ENCODE results near the gene IFNAR2. TPM values are rescaled to one million over a fixed set of nuclear protein-coding genes. Genes with fewer than 3 reads are reported as not detected.
"Not testable (repeated sequence)": the region's sequence is repeated elsewhere in the genome, so short reads cannot be mapped to it uniquely, and the experiment has no call there.

IFNAR2 gene
- total RNA-seq, 1 donor from 2014 or later = 12.4 TPM

DNA sequence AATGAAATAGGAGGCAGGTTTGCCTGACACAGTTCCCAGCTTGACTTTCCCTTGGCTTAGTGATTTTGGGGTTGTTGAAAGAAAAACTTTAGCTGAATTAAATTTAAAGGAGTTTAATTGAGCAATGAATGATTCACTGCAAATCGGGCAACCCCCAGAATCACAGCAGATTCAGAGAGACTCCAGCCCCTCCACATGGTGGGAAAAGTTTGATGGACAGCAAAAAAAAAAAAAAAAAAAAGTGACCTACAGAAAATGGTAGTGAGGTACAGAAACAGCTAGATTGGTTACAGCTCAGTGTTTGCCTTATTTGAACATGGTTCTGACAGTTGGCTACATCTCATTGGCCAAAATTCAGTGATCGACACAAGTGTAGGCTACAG, 12.6 kb upstream of the IFNAR2 start:
- DNase-seq = no peak

DNA sequence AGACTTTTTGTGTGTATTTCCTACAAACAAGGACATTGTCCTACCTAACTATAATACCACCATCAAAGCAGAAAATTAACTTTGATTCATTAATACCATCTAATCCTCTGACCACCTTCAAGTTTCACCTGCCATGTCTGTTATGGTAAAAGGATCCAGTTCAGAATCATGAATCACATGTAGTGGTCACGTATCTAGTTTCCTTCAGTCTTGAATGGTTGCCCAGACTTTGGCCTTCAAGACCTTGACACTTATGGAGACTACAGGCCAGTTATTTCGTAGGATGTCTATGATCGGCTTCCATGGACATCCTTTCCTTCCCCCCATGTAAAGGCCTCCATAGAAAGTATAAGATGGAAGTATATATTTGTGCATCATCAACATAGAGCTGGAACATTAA, 10.4 kb upstream of the IFNAR2 start:
- no peak for DNase-seq

DNA sequence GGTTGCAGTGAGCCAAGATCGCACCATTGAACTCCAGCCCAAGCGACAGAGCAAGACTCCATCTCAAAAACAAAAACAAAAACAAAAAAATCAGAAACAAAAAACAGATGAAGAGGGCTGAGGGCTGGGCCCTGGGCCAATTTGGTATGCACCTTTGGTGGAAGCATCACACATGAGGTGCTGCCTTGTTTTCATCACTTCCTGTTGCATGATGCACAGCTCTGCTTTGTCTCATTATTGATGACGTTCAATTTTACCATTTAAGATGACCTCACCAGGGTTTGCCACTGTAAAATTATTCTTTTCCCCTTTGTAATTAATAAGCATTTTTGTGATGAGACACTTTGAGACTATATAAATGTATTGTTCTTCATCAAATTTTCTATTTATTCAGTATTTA, 9.8 kb upstream of the IFNAR2 start:
- no peak for DNase-seq

DNA sequence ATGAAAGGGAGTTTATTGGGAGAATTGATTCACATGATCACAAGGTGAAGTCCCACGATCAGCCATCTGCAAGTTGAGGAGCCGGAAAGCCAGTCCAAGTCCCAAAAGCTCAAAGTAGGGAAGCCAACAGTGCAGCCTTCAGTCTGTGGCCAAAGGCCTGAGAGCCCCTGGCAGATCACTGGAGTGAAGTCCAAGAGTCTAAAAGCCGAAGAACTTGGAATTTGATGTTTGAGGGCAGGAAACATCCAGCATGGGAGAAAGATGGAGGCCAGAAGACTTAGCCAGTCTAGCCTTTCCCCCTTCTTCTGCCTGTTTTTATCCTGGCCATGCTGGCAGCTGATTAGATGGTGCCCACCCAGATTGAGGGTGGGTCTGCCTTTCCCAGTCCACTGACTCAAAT, 4.4 kb upstream of the IFNAR2 start:
- not testable (repeated sequence) for DNase-seq

DNA sequence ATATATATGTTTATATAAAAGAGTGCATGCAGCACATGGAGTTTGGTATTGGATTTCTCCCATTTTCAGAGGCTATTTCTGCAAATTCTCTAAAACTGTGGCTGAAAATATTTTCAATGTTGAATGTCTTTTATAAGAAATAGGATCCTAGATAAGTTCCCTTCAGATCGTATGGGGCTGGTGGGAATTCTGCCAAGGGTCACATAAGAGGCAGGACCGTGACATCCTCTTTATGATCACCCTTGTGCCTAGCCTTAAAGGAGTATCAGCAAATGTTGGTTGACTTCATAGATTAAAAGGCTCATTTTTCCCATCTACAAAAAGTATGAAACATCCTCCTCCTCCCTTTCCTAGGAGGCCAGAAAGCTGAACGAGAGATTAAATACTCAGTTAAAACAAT, 1.3 kb upstream of the IFNAR2 start:
- no peak for DNase-seq

DNA sequence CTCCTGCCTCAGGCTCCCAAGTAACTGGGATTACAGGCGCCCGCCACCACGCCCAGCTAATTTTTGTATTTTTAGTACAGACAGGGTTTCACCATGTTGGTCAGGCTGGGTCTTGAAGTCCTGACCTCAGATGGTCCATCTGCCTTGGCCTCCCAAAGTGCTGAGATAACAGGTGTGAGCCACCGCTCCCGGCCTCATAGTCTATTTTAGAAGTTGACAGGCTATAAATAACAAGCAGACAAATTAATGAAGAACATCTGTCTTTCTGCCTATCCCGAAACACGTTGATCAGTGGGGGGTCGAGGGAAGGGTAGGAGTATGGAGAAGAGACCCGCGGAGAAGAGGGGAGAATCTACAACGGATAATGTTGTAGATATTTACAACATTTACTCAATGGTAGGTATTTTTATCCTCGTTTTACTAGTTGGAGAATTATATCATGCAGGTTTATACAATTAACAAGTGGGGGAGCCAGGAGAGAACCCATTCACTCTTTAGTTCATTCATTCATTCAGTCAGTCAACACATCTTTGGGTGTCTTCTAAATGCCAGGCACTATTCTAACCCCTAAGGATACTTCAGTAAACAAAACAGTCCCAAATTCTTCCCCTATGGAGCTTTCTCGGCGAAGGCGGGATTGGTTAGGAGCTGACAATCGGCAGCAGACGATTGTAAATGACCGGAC, 497 bp upstream of the IFNAR2 start:
- DNase-seq = no peak

DNA sequence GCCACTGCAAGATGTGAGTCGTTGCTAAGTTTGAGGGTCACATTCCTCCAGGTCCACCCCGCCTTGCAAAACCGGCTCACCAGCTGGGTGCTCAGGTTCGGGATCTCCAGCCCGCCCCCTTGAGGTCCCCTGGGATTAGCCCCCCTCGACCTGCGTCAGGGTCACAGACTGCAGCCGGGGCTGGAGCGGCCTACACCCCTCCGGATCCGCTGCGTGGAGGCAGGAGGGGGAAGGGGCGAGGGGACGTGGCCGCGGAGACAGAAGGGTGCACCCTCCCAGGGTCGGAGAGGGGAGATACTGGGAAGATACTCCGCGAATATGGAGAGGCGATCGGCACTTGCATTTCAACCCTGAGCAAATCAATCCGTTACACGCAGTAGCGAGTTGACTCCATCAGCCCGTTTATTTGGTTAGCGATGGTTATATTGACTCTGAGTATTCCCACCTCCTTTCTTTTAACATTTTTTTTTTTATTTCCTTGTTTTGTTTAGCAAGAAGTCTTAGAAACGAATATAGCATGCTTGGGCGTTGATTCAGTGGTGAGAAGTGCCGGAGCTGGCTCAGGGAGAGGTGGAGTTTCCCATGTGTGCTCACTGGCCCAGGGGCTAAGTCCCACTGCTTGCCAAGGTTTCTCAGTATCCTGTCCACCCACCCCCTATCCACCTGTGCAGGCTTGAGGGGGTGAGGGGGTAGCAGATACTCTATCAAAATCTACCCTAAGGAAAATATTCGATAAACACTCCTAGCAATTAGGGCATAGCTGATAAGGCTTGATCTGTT, 997 bp downstream of the IFNAR2 start:
- DNase-seq = peak; percentile 82

DNA sequence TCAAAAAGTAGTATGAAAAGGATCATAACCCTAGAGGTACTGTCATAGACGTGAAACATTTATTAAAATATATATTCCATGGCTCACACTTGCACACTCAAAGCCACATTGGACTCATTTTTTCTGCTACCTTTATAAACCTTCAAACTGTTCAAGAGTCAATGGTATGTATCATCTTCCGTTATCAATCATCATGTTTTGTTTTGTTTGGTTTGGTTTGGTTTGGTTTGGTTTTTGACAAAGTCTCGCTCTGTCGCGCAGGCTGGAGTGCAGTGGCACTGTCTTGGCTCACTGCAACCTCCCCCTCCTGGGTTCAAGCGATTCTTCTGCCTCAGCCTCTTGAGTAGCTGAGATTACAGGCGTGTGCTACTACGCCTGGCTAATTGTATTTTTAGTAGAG, 1.8 kb downstream of the IFNAR2 start:
- peak; percentile 11 for DNase-seq

DNA sequence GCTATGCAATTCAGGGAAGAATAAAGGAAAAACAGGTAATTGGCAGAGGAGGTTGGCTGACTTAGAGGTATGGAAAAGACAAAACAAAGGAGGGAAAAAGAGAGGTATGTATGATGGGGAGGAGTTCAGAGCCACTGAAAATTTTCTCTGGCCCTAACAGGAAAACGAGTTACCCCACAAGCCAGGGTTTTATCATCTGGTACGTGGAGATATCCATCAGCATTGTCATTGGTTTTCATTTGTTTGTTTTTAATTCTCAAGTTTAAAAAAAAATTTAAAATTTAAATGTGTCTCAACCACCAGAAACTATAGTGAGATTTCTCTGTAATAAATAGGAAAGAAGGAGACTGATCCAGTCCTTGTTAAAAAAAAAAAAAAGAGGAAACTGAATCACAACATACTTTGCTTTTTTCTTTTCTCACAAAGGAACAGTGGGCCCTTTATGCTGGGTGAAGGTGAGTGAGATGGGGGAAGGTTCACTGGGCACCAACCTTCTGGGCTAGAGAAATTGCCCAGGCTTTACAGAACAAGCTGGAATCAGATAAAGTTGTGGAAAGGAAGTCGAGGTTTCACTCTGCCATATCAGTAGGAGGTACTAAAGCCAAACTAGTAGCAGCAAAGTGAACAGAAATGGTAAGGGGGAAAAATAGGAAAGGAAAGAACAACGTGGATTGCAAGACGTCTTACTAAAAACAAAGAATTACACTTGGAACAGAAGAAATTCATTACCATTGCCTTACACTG, 2.7 kb downstream of the IFNAR2 start:
- DNase-seq = peak; percentile 28

DNA sequence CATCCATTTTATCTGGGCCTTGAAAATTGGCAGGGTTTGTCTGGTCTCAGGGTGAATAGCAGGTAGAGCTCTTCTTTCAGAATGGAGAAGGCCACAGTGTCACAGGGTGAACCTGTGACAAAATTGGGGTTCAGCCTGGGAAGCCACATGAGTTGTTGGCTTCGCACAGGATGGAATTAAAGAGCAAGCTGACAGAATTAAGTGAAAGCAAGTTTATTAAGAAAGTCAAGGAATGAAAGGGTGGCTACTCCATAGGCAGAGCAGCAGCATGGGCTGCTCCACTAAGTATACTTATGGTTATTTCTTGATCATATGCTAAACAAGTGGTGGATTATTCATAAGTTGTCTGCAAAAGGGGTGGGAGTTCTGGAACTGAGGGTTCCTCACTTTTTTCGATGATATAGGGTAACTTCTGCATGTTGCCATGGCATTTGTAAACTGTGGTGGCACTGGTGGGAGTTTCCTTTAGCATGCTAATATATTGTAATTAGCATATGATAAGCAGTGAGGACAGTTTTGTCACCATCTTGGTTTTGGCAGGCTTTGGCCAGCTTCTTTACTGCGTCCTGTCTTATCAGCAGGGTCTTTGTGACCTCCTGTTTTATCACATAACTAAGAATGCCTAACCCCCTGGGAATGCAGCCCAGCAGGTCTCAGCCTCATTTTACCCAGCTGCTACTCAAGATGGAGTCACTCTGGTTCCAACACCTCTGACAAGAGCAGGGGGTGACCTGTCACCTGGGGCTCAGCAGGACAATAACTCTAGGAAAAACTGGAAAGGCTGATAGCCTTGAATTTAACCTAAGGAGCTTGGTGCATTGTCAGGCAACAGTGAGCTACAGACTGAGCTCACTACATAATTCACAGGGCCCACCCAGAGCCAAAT, 5.1 kb downstream of the IFNAR2 start:
- DNase-seq = no peak

DNA sequence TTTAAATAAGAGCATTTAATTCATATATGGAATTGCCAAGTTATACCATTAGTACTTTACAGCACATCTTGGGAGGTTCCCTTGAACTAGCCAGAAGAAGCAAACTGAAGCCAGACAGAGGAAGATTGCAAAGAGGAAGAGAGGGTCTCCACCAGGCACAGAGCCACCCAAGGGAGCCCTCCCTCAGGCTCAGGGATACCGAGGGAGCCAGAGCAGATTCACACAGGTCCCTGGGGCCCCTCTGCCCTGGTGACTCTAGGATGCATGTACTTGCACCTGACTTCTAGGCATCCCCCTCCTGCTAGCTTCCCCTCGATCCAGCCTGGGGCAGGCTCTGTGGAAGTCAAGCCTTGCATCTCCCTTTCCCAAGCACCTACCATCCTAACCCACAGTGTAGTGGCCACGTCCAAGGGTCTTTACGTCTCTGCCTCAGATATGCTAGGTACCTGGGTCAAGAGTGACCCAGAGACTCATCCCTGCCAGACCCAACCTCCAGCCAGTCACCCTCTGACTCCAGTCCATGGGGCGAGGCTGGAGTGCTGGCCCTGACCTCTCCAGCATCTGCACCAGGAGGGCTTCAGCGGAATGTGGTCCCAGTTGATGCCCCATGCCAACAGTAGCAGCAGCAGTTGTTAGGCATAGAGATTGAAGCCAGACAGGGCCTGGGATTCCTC, 6.4 kb downstream of the IFNAR2 start:
- no peak for DNase-seq

DNA sequence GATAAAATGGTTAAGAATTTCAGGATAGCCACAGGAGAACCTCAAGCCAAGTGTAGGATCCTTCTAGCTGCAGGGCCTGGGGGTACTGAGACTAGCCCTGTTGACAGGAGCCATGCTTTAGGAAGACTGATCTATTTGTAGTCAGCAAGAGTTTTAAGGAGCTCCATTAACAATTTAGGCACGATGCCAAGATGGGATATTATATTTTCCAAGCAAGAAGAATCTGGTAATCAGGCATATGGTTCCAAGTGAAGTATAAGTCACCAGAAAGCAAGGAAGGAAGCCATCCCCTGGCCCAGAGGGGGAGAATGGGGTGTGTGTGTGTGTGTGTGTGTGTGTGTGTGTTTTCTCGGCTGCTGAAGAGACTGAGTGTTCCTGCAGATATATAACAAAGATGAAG, 7.0 kb downstream of the IFNAR2 start:
- DNase-seq = peak; percentile 84

DNA sequence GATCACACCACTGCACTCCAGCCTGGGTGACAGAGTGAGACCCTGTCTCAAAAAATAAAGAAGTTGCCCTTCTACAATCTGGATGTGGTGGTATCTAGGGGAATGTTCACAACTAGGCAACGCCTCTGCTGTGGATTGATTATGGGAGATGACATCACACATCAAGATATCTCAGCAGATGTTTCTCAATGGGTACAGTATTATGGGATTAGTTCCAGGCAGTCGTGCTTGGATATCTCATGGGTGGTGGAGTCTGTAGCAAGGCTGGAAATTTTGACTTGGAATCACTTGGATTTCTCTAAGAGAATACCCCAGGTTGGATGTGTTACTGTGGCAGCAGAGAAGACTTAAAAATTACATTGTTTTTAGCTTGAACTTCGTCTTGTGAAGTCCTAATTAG, 7.7 kb downstream of the IFNAR2 start:
- no peak for DNase-seq

DNA sequence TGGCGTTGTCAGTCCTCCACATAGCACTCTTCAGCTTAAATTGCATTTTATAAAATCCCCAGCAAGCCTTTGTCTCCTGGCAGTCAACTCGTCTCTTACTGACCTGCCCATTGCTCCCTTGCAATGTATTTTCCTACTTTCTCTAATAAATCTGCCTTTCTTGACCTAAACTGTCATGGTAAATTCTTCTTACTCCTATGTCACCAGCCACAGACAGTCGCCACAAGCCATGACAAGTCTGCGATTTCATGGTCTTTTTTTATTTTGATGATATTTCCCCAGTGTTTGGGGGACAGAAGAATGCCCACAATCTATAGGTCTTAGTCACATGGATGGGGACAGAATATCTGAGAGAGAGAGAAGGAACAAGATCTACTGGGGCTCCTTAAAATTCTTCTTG, 8.4 kb downstream of the IFNAR2 start:
- DNase-seq = no peak

DNA sequence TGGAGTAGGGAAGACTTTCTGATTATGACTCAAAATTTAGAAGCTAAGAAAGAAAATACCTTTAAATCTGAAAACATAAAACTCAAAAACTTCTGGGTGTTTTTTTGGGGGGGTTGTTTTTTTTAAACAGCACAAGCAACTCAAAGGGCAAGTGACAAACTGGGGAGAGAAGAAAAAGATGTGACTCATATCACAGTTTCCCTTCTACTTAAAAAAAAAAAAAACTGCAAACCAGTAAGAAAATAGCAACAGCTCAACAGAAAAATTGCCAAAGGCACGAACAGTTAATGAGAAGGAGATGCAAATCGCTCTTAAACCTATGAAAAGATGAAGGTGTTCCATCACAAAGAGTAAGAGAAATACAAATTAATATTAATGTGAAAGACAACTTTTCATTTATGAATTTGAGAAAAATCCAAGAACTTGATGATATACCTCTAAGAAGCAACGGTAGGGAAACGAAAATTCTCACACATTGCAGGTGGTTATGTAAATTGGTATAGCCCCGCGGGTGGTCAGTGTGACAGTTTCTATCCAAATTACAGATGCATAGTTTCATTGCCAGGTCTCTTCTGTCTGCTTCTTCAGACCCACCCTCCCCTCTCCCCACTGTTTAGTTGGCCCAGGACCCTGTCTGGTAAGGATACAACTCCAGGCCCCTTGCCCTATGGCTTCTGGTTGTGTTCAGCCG, 9.0 kb downstream of the IFNAR2 start:
- DNase-seq = peak; percentile 36

DNA sequence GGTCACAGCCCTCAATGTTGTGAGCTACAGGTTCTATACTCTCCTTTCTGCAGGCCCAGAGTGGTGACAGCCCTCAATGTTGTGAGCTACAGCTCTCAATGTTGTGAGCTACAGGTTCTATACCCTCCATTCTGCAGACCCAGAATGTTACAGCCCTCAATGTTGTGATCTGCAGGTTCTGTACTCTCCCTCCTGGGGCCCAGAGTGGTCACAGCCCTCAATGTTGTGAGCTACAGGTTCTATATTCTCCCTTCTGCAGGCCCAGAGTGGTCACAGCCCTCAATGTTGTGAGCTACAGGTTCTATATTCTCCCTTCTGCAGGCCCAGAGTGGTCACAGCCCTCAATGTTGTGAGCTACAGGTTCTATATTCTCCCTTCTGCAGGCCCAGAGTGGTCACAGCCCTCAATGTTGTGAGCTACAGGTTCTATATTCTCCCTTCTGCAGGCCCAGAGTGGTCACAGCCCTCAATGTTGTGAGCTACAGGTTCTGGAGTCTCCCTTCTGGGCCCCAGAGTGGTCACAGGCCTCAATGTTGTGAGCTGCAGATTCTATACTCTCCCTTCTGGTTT, 9.9 kb downstream of the IFNAR2 start:
- DNase-seq = not testable (repeated sequence)

DNA sequence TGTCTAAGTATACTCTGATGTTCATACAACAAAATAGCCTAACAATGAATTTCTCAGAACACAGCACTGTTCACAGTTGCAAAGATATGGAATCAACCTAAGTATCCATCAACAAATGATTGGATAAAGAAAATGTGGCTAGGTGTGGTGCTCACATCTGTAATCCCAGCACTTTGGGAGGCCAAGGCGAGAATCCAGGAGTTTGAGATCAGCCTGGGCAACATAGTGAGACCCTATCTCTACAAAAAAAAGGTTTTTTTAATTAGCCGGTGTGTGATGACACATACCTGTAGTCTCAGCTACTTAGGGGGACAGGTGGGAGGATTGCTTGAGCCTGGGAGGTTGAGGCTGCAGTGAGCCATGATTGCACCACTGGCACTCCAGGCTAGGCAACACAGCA, 10.7 kb downstream of the IFNAR2 start:
- DNase-seq = no peak

DNA sequence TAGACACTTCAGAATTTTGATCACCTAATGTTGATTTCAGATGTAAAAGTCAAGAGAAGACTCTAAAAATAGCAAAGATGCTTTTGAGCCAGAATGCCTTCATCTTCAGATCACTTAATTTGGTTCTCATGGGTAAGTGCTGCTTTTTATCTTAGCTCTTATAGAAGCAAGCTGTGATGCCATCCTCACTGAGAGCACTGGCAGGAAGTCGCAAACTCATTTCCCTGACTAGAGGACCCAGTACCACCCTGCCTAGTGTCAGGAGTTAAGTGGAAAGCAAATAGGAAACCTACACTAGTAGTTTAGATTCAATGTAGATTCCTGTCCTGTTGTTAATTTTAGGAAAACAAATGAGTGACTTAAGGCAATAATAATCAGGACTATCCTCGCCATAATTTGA, 12.1 kb downstream of the IFNAR2 start:
- no peak for DNase-seq

DNA sequence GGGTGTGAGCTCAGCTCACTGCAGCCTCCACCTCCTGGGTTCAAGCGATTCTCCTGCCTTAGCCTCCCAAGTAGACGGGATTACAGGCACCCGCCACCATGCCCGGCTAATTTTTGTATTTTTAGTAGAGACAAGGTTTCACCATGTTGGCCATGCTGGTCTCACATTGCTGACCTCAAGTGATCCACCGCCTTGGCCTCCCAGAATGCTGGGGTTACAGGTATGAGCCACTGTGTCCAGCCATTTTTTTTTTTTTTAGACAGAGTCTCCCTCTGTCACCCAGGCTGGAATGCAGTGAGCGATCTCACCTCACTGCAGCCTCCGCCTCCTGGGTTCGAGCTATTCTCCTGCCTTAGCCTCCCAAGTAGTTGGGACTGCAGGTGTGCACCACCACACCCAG, 13.1 kb downstream of the IFNAR2 start:
- DNase-seq = not testable (repeated sequence)

DNA sequence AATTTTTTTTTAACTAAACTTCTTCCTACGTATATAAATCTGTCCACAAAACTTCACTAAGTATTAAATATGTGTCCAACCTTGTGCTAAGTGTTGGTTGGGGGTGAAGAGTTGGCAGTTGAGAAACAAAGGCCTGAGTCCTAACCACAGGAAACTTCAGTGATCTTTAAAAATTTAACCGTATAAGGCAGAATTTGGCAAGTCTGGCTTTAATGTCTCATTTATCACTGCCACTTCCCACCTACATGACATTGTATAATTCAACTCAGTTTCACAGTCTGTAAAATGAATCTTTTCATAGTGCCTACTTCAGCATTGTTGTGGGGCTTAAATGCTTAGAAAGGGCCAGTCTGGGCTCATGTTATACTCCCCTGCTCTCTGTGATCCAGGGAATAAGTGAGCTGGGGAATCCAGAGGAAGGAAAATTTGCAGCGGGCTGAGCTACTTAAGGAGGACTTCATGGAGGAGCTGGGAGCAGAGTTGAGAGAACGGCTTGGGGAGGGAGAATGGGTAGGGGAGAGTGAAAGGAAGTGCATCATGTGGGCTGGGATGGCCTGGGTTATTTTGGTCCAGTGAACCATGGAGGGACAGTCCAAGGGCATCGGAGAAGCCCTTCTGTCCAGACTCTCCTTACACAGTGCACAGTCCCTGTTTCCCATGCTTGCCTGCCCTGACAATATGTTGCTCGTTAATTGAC, 14.5 kb downstream of the IFNAR2 start:
- peak; percentile 12 for DNase-seq

DNA sequence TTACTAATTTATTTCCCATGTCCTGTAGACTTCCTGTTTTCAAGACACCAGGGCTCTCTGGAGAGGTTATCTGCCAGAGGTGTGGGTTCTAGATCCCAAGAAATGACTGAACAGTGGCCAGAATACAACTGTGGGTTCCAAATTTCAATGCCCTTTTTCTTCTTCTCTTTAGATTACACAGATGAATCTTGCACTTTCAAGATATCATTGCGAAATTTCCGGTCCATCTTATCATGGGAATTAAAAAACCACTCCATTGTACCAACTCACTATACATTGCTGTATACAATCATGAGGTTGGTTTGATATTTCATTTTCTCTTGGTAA, 15.0 kb downstream of the IFNAR2 start:
- no peak for DNase-seq

Data from dermis blood vessel endothelial cell (primary cell).